Smooth muscle cell (in vitro differentiated cells): Measurements from ENCODE around the gene SWAP70. TPM values are rescaled to one million over a fixed set of nuclear protein-coding genes. Genes with fewer than 3 reads are reported as not detected.
"Not testable (repeated sequence)": the region's sequence is repeated elsewhere in the genome, so short reads cannot be mapped to it uniquely, and the experiment has no call there.

Experiments used
- DNase-seq: peaks from one replicate; lab custom pipeline; 2025; ENCODE audit not compliant: unreplicated experiment; lab: John Stamatoyannopoulos, UW
- H2AFZ ChIP-seq: fragments of 200-600 bp; sonication (generic); 2 replicates; pipeline ENCODE4 v1.6.0; 2016; ENCODE audit warnings: antibody characterized with exemption, low read depth, mild to moderate bottlenecking
- H3F3A ChIP-seq: fragments of 200-600 bp; sonication (generic); 2 replicates; pipeline ENCODE4 v1.6.0; 2017; ENCODE audit warnings: antibody characterized with exemption, low read depth
- H3K27ac ChIP-seq: fragments of 200-600 bp; sonication (generic); 2 replicates; pipeline ENCODE4 v1.5.1; 2016; ENCODE audit warnings: low read depth, mild to moderate bottlenecking
- H3K27me3 ChIP-seq: fragments of 200-600 bp; sonication (generic); 2 replicates; pipeline ENCODE4 v1.6.1; 2016; ENCODE audit warnings: low read depth, mild to moderate bottlenecking
- H3K36me3 ChIP-seq: fragments of 200-600 bp; sonication (generic); 2 replicates; pipeline ENCODE4 v1.5.1; 2016; ENCODE audit warnings: low read depth
- H3K4me1 ChIP-seq: fragments of 200-600 bp; sonication (generic); 2 replicates; pipeline ENCODE4 v1.5.1; 2016; ENCODE audit warnings: low read depth
- H3K4me2 ChIP-seq: fragments of 200-600 bp; sonication (generic); 2 replicates; pipeline ENCODE4 v1.6.0; 2016; ENCODE audit warnings: mild to moderate bottlenecking
- H3K4me3 ChIP-seq: fragments of 200-600 bp; sonication (generic); 2 replicates; pipeline ENCODE4 v1.5.1; 2016; ENCODE audit warnings: mild to moderate bottlenecking
- H3K79me2 ChIP-seq: fragments of 200-600 bp; sonication (generic); 2 replicates; pipeline ENCODE4 v1.6.0; 2016; ENCODE audit warnings: low read depth, mild to moderate bottlenecking
- H3K9ac ChIP-seq: fragments of 200-600 bp; sonication (generic); 2 replicates; pipeline ENCODE4 v1.6.0; 2016; ENCODE audit warnings: low read depth
- H3K9me3 ChIP-seq: fragments of 200-600 bp; sonication (generic); replicated peaks from 2 replicates; pipeline ENCODE4 v1.5.1; 2016; ENCODE audit warnings: low read depth
- H4K20me1 ChIP-seq: fragments of 200-600 bp; sonication (generic); 2 replicates; pipeline ENCODE4 v1.6.0; 2016; ENCODE audit warnings: low read depth
- CTCF ChIP-seq: fragments of 200-600 bp; sonication (generic); IDR thresholded peaks from 2 replicates; pipeline ENCODE4 v1.5.1; 2017; ENCODE audit warnings: borderline replicate concordance, mild to moderate bottlenecking, antibody characterized with exemption; ENCODE audit not compliant: insufficient read depth, poor library complexity, severe bottlenecking
- WGBS: methylation state at CpG from one replicate; pipeline ENCODE4 v1.1.7; 2016; ENCODE audit warnings: low lambda C conversion rate; 5-methylcytosine and 5-hydroxymethylcytosine counted together
- polyA plus RNA-seq: library from polyadenylated mRNA; unstranded; fragments of >200 nt; fragmentation: Nextera tagmentation; extraction: Ambion mirVana; gene quantifications from 2 replicates; pipeline ENCODE4 v1.2.1, GENCODE V29; 2016
- total RNA-seq: library from RNA; depleted of rRNA; stranded (reverse); fragments of >200 nt; gene quantifications from 2 replicates; pipeline ENCODE4 v1.2.3, GENCODE V29; 2014

Gene SWAP70
- total and polyA plus RNA-seq, 2 experiments from 2014 or later: 15.4 to 17.8 TPM

- Histone ChIP-seq H3K27ac (no peak overlapping the region), H3K9me3 (no peaks in the 10 kb centered on the region), H3K4me1 (no peaks in the 10 kb centered on the region), H3F3A (no peaks in the 10 kb centered on the region), H3K4me3 (no peak overlapping the region), H3K9ac (no peak overlapping the region), H3K4me2 (no peak overlapping the region), H3K27me3 (no peaks in the 10 kb centered on the region), H3K79me2 (peaks cover 30% of the 10 kb centered on the region), H4K20me1 (peaks cover 26% of the 10 kb centered on the region), H2AFZ (no peak overlapping the region), H3K36me3 (no peaks in the 10 kb centered on the region)
- 97% methylated on average over 1 of the region's 1 CpG for WGBS
- DNase-seq: no peak
- TF ChIP-seq CTCF: no peak
These were observed 40.2 kb downstream of the SWAP70 start for GRCh38 chr11:9704037-9704436.

DNA sequence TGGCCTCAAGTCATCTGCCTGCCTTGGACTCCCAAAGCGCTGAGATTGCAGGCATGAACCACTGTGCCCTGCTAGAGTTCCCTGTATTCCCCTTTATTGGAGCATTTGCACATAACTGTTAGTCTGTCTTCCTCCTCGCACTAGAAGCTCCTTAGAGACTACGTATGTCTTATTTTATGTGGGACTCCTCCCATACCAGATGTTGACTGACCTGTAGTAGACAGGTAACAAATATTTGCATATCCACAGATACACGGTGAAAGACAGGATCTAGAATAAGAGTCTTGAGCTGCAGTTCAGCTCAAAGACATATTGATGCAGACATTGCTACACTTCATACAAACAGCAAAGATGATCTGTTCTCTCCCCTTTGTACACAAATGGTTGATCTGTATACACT is 40.7 kb downstream of the SWAP70 start:
- Histone ChIP-seq H3K4me2 (no peak overlapping the region), H2AFZ (no peak overlapping the region), H3K4me1 (no peaks in the 10 kb centered on the region), H3K4me3 (no peak overlapping the region), H3K9ac (no peak overlapping the region), H3K27ac (no peak overlapping the region), H3K79me2 (peaks cover 28% of the 10 kb centered on the region), H3K27me3 (no peaks in the 10 kb centered on the region), H4K20me1 (peaks cover 32% of the 10 kb centered on the region), H3F3A (no peaks in the 10 kb centered on the region), H3K9me3 (no peaks in the 10 kb centered on the region), H3K36me3 (no peaks in the 10 kb centered on the region)
- 97% methylated on average over 4 of the region's 4 CpGs for WGBS
- TF ChIP-seq CTCF: no peak
- DNase-seq: no peak

DNA sequence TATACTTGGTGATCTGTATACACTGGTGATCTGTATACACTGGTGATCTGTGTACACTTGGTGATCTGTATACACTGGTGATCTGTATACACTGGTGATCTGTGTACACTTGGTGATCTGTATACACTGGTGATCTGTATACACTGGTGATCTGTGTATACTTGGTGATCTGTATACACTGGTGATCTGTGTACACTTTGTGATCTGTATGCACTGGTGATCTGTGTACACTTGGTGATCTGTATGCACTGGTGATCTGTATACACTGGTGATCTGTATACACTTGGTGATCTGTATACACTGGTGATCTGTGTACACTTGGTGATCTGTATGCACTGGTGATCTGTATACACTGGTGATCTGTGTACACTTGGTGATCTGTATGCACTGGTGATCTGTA is 41.5 kb downstream of the SWAP70 start:
- H3K9me3 ChIP-seq, H3K4me1 ChIP-seq, H3K4me2 ChIP-seq, H3F3A ChIP-seq, DNase-seq, H3K9ac ChIP-seq, H3K27me3 ChIP-seq, H3K36me3 ChIP-seq, H3K4me3 ChIP-seq, H3K27ac ChIP-seq, H2AFZ ChIP-seq: not testable (repeated sequence)
- H4K20me1 ChIP-seq: peaks cover 39% of the 10 kb centered on the region
- H3K79me2 ChIP-seq: peaks cover 31% of the 10 kb centered on the region

DNA sequence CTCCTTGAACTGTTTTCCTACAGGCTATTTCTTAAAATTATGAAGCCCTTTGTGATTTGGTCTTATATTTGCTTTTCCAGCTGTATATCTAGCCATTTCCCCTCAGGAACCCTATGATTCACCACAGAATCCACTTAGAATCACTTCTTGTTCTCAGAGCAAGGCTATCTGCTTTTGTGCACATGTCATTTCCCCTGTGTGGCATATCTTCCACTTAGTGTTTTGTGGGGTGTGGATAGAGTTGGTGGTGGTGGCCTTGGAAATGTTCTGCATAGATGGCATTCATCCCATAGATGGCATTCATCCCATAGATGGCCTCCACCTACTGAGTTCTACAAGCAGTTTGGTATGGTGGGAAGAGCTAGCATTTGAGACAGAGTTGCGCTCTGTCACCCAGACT is 44.7 kb downstream of the SWAP70 start:
- TF ChIP-seq CTCF: no peak
- Histone ChIP-seq H3K27me3 (no peaks in the 10 kb centered on the region), H3K4me2 (no peak overlapping the region), H3K27ac (no peak overlapping the region), H4K20me1 (peaks cover 57% of the 10 kb centered on the region), H2AFZ (no peak overlapping the region), H3K9ac (no peak overlapping the region), H3K4me1 (no peaks in the 10 kb centered on the region), H3F3A (no peaks in the 10 kb centered on the region), H3K36me3 (no peaks in the 10 kb centered on the region), H3K9me3 (no peaks in the 10 kb centered on the region), H3K4me3 (no peak overlapping the region), H3K79me2 (peaks cover 32% of the 10 kb centered on the region)
- no peak for DNase-seq
- 94% methylated on average over 1 of the region's 1 CpG for WGBS
